GM19468 (cell line): ENCODE results near the gene OPTN.
"Not testable (repeated sequence)": the region's sequence is repeated elsewhere in the genome, so short reads cannot be mapped to it uniquely, and the experiment has no call there.

Source experiments
- ATAC-seq: cut with Tn5 transposase; IDR thresholded peaks from one replicate; pipeline ENCODE4 v1.9.1; 2021; ENCODE audit warnings: mild to moderate bottlenecking, moderate library complexity, moderate number of reproducible peaks; ENCODE audit not compliant: unreplicated experiment; ENCODE audit errors: extremely low read depth

OPTN gene

DNA sequence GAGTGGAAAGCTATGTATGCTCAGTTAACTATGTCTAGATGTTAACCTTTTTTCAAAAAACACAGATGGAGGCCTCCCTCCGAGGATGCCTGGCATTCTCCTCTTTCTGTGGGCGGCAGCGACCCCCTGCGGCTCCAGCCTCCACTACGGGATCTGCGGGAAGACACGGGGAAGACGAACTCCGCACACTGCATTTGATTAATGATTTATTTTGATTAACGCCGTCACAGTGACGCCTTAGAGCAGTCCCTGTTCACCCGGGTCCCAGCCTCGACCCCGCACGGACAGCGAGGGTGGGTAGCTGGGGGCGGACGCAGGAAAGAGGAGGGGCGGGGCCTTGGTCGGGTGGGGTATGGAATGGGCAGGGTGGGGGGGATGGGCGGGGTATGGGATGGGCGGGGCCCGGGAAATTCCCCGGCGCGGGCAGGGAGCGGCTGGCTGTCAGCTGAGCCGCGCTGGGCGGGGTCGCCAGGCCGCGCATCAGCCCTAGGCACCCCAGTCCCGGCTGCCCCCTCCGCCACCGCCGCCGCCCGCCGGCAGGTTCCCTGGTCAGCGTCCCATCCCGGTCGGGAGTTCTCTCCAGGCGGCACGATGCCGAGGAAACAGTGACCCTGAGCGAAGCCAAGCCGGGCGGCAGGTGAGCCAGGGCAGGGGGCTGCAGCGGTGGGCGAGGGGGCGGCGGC, at the start of gene OPTN:
Gene OPTN (plus strand): TSS at position 498 of the 683 bp plus-strand sequence. CDS start 8,960 bp downstream, outside the sequence.
- ATAC-seq: peak; percentile 26

DNA sequence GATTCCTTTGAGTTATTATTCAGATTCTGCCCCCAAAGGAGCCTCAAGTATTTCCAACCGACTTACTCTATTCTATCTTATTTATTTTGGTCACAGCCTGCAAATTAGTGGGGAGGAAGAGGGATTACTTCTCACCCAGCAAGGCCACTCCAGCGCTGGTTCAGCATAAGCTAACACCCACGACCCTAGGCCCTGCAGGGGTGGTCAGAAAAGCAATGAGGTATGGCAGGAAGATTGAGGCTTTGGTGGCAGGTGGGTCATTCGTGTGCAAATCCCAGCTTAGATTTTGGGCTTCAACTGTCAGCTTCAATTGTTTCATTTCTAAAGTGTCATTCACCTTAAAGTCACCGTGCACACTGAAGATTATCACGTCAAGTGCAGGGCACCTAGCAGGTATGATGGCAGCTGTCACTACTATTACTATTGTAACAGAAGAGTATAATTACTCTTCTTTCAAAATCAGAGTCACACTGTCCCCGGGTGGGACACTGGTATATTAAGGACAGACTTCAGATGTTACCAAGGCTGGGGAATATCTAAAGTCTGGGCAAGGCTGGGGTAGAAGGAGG, 48.8 kb upstream of the OPTN start:
- no peak for ATAC-seq

DNA sequence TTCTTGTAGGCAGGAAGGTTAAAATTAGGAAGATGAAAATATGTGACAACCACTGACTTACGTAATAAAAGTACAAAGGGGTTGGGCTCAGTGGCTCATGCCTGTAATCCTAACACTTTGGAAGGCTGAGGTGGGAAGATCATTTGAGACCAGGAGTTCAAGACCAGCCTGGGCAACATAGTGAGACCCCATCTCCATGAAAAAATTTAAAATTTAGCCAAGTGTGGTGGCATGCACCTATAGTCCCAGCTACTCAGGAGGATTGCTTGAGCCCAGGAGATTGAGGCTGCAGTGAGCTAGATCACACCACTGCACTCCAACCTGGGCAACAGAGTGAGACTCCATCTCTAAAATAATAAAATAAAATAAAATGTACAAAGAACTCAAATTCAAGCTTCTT, 46.8 kb upstream of the OPTN start:
- ATAC-seq: not testable (repeated sequence)

DNA sequence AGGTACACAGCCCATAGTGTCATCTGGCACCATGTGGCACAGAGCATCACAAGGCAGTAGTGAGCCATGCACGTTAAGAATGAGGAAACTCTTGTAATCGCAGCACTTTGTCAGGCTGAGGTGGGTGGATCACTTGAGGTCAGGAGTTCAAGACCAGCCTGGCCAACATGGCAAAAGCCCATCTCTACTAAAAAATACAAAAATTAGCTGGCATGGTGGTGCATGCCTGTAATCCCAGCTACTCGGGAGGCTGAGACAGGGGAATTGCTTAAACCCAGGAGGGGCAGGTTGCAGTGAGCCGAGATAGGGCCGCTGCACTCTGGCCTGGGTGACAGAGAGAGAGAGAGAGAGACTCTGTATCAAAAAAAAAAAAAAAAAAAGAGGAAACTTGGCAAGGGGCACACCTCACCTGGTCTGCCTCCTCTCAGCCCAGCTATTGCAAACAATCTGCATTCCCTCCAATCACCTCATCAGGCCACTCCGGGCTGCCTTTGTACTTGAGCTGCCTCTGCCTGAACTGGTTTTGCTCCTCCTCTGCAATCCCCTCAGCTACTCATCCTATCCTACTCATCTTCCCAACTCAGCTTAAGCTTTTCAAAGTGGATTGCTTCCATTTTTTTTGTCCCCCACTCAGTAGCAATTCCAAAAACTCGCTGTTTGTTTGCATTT, 46.0 kb upstream of the OPTN start:
- no peak for ATAC-seq

DNA sequence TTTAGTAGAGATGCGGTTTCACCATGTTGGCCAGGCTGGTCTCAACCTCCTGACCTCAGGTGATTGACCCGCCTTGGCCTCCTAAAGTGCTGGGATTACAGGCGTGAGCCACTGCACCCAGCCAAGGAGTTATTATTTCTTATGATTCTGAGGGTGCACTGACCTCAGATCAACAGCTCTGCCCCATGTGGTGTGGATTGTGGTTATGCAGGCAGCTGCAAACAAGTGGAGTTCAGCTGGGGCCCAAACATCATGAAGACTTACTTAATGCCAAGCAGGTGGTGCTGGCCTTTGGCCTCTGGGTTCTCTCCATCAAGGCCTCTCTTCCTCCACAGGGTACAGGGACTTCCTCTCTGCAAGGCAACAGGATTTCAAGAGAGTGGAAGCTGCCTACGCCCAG, 45.1 kb upstream of the OPTN start:
- ATAC-seq: no peak

DNA sequence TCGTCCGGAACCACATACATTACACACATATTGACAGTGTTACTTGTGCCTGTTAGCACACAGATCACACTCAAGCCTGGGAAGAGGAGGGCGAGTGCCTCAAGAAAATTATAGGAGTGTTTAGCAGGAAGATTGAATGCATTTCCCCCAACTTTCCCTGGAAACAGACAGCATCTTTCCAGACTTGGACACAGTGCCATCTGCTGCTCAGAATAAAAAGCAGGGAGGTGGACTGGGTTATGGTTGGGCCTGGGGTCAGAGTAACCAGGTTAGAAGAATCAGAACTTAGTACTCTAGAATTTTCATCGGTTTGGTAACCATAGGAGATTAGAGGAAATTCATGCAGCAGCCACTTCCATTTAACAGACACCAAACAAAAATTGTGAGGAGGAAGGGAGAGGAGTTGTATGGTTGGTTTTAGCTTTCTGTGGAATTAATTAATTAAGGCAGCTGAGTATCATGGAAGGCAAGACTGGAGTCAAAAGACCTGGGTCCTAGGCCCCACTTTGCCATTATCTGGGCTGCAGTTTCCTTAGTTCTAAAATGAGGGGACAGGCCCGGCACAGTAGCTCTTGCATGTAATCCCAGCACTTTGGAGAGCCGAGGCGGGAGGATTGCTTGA, 43.4 kb upstream of the OPTN start:
- no peak for ATAC-seq

DNA sequence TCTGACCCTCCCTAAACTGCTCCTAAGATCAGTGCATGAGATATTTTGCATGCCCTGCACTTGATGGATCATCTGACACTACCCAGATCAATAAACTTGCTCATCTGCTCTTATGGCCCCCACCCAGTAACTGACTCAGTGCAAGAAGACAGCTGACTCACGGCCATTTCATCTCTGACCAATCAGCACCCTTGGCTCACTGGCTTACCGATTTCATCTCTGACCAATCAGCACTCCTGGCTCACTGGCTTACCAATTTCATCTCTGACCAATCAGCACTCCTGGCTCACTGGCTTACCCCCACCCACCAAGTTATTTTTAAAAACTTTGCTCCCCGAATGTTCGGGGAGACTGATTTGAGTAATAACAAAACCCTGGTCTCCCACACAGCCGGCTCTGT, 37.2 kb upstream of the OPTN start:
- no peak for ATAC-seq

DNA sequence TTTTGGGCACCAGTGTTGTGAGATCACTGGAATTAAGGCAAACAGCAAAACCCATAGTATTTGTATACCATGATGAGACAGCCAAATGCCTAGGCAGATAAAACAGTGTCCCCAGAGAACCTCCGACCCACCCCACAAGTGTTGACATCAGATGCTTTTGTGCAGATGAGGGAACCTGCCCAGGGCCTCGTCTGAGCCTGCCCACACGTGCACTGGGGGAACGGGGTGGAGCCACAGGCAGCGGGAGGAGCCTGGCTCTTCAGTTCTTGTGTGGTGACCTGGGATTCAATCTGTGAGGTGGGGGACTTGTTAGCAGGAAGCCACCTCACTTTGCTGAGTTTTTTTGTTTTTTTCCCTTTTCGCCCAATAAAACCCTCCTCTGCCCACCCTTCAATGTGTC, 33.4 kb upstream of the OPTN start:
- ATAC-seq: no peak

DNA sequence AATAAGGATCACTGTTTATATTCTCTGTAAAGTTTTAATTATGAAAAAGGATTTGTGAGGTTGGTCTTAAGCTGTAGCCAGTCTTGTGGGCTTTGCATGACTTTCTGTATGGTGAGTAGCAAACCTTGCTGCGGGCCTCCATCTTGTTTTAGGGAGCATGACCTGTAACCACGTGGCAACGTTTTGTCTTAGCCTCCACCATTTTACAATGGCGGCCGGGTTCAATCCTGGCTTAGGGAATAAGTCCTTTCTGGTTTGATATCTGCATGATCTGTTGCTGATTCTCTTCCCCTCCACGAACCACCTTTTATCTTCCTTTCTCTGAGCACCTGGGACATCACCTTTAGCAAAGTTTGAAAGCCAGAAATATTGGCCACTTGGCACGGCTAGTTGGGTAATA, 32.5 kb upstream of the OPTN start:
- ATAC-seq: no peak

DNA sequence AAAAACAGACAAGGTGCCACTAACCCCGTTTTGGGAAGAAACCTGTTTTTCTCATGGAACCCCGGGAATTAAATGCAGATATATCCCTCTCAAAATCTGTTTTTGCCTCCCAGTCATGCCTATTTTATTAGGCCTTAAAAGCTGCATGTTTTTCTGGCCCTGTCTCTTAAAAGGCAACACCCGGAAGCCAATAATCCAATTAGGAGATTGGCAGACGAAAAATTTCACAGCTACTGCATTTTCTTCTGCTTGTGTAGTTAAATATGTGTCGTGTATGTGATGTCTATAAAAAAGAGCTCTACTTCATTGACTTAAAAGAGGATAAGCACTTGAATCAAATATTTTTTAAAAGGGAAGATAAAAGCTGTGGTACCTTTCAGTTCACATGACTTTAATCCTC, 31.9 kb upstream of the OPTN start:
- ATAC-seq: no peak

DNA sequence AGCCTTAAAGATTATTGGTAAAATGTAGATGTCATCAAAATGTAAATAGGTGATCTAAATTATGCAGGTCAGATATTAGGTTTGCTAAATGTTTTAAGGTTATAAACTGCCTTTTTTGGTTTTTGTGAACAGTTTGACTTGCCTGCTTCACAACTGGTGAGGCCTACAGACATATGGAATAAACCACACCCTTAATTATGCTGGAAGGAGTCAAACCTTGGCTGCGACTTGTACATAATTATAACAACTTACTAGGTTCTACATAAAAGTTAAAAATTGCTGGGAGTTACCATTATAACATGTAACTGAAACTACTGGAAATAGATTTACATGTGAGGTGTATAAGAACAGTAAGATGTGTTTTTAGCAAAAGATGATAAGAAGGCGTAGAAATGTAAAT, 31.5 kb upstream of the OPTN start:
- no peak for ATAC-seq

DNA sequence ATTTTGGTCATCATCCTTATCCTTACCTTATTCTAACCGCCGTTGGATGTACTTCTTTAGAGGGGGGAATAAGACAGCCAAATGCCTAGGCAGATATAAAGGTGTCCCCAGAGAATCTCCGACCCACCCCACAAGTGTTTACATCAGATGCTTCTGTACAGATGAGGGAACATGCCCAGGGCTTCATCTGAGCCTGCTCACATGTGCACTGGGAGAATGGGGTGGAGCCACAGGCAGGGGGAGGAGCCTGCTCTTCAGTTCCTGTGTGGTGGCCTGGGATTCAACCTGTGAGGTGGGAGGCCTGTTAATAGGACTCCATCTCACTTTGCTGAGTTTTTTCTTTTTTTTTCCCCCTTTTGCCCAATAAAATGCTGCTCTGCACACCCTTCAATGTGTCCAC, 27.6 kb upstream of the OPTN start:
- ATAC-seq: no peak

DNA sequence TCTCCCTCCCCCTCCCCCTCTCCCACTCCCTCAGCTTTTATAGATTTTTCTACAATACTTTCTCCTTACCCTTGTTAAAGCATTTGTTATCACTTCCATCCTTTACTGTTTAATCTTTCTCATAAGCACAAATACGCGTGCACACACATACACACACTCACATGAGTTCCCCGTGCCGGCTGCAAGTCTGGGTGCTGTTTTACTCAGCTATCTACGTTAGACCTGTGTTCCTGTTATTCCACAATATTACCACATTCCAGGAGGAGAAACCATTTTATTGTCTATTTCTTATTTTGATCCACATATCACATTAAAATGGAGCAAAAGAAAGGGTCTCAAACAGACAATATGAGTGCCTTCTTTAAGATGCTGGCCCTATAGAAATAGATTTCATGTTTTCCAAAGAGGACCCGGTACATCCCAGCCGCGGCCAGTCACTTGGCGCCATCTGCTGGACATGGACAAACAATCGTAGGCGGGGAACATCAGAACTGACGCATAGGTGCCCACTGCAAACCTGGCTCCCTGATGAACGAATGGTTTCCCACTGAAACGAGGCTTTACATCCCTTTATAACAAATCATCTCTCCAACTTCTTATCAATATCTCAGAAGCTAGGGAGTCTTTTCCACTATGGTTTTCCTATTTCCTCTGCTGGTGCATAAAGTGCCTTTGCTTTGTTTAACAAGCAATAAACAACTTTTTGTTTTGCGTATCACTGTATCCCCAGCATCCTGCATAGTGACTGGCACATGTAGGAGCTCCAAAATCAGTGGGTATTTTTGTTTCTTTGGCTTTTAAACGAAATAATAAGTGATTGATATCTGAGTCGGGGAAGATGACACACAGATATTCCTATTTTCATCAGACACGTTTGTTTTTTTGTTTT, 25.2 kb upstream of the OPTN start:
- no peak for ATAC-seq

DNA sequence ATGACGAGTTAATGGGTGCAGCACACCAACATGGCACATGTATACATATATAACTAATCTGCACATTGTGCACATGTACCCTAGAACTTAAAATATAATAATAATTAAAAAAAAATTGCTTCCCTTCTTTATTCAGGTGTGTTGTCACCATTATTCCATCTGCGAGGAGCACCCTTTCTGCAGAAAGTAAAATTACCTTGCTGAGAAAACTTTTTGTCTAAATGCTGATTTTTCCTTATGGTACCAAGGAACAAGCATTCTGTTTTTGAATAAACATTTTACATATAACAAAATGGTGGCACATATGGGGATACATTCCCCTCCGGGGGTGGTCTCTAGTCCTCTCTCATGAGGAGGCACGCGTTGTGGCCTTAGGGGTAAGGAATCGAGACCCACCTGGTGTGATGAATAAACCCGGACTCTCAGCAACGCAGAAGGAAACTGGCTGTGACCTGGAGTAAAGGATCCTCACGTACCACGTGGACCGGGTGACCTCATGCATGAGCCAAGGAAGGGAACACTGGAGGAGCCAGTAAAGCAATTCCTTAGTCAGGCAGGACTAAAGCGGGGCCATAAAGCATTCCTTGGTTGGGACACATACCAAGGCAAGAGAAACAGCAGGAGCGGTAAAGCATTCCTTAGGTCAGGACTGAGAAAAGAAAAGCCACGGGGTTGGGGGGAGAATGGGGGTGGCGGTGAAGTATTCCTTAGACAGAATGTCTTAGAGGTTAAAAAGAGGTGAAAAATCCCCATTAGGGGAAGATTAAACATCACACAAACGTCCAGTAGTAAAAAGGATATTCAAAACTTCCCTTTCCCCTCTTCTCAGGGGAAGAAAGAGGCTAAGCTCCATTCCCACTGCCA, 20.8 kb upstream of the OPTN start:
- no peak for ATAC-seq

DNA sequence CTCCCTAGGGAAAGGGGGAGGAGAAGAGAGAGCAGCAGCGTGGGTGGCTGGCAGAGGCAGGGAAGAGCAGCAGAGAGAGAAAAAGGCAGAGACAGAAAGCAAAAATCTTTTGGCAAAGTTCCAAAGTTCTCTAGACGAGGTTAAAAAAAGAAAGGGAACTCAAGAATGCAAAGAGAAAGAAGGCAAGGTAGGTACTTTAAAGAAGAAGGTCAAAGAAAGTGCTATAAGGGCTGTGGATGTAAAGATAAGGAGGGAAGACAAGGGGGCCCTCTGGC, 20.2 kb upstream of the OPTN start:
- no peak for ATAC-seq

DNA sequence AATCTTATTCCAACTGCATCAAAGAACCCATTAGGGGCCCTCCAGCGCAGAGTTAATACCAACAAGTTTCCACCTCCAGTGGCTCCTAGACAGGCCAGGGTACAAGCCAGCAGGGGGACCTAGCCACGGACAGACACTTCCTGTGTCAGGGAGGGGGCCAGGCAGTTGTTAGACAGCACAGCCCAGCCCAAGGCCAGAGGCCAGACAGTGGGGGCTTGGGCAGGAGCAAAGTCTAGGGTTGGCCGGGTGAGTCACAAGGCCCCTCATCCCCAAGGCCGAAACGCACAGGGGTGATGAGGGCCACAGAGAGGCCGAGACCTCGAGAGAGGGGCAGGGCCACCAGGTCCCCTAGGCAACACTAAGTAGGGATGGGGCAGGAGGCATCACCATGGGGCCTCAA, 19.3 kb upstream of the OPTN start:
- ATAC-seq: no peak

DNA sequence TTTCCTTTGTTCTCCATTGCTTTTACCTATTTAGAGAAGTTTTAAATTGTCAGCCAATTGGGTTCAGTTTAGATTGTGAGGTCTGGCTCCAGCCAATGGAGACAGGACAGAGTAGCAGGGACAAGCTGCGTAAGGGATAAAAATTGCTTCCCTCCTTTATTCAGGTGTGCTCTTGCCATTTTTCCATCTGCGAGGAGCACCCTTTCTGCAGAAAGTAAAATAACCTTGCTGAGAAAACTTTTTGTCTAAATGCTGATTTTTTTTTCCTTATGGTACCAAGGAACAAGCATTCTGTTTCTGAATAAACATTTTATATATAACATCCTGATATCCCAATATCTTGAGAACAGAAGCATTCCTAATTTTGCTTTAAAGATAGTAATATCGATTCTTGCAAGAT, 16.3 kb upstream of the OPTN start:
- ATAC-seq: not testable (repeated sequence)

DNA sequence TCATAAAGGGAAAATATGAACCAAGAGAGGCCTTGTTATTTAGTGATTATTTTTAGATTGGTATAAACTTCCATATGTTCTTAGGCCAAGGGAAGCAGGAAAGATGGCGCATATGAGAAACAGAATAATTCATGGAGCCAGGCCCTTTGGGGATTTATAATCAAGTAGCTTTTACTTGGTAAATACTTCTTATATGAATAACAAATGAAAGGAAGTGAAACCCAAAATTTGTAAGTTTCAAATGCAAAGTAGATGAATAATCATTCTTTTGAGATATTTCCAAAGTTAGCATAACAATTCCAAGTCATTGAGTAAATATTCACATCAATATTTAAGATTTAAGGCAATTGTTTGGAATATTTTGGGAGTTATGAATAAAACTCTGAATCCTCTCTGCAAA, 13.9 kb upstream of the OPTN start:
- no peak for ATAC-seq

DNA sequence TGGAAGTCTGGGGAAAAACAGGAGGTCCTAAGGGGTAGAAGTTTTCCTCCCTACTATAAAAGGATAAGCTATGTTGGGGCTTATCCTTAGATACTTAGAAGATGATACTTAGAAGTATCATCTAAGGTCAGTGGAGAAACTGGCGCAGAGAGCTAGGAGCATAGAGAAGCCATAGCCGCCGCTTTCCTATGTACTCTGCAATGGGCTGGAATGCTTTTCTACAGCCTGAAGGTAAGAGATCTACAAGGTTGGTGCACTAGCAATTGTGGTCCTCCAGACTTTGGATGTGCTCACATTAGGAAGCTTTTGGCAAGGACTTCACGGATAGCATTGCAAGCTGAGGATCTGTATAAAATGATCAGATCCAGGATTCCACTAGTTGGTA, 12.4 kb upstream of the OPTN start:
- no peak for ATAC-seq
